A549 treated with DMSO at 1 μM for 4 hours (cell line): ENCODE measurements around the gene ANKRD23. TPM values are rescaled to one million over a fixed set of nuclear protein-coding genes. Genes with fewer than 3 reads are reported as not detected.

Experiments used
- total RNA-seq: library from RNA; stranded (reverse); fragments of 200-300 nt; extraction: Qiagen RNA extraction; gene quantifications from 5 replicates; pipeline ENCODE4 v1.2.3, GENCODE V29; 2022; ENCODE audit warnings: low read depth

ANKRD23 gene
- total RNA-seq: 1.3 to 2.5 TPM (median 1.8 TPM) in 5 replicates

DNA sequence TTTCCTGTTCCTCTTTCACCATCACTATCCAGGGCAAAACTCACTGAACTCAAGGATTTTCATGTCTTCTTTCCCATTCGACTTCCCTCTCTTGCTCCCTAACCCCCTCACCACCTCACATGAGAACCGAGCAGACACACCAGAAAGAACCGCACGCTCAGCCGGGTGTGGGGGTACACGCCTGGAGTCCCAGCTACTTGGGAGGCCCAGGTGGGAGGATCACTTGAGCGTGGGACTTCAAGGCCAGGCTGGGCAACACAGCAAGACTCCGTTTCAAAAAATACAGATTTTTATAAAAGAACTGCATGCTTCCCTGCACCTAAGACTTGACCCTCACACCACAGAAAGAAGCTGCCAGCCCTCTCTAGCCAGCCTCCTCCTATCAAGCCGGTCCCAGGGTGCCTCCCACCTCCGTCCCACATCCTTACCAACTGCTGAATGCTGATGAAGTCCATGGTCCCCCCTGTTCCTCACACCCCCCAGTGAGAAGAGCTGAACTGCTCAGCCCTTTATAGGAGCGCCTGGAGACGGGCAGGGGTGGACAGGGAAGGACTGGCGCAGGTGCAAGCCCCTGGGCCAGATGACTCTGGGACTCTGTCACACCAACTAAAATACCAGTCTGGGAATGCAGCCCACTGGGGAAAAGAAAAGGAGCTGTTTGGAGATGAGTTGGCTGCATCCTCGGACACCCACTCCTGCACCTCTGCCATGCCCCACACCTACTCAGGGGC lies at the start of gene ANKRD23:
Gene ANKRD23 (minus strand): TSS at position 484 of the 731 bp plus-strand sequence. CDS start 29 bp downstream, at position 455.

DNA sequence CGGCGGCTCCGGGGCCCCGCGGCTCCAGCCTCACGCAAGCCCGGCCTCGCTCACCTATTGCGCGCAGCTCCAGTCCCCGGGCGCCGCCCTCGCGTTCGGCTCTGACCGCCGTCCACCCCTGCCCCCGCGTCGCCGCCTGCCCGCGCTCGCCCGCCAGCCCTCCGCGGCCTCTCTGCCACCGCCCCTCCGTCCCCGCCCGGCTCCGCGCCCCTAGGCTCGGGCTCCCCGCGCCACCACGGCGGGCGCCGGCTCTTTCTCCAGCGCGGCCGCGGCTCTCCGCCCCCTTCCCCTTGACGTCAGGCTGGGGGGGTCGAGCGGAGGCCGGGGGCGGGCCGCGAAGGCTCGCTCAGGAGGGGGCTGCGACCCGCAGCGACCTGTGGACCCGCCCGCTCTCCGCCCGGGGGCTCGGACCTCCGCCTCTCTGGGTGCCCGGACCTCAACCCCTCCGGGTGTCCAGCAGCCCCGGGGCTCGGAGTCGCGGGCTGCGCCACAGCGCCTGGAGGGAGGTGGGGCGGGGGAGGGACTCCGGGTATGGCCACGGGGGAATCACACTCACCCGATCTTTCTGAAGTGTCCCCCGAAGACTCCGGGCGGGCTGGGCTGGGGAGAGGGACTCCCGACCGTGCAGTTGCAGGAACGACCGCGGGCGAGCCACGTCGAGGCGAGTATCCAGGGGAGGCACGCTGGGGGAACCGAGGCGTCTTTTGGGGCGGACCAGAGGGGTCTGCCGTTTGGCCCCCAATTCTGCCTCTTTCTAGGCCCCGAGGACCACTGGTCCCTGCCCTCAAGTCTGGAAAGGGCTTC lies 26.2 kb upstream of the ANKRD23 start, which contains the start of gene SEMA4C:
Gene SEMA4C (minus strand): TSS at position 259 of the 804 bp plus-strand sequence. CDS start 2,194 bp downstream, outside the sequence.

DNA sequence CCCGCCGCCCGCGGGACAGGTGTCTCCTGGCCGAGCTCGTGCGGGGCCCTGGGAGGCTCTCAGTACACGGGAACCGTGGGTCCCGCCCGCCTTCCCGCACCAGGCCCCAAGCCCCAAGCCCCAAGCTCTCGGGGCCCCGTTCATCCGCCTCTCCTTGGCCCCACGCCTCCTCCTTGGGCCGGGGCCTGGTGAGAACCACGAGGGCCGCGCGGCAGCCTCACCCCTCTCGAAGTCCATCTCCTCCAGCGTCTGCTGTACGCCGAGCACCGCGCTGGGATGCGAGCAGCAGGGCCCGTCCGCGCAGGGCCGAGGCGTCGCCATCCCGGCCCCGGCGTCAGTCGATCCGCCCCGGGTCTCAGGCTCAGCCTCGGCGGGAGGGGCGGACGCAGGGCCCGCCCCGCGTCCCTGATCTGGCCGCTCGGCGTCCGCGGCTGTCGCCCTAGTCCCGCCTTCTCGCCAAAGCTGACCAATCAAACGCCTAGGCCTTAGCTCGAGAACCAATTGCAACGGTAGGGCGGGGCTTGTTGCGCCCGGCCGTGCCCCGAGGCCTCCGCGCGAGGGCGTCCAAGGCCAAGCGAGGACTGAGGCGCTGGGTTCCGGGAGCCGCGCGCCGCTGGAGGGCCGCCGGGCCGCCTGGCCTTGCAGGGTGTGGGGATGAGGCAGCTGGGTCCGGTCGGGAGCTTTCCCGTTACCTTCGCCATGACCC lies 14.0 kb upstream of the ANKRD23 start, which contains the start of gene ANKRD39:
Gene ANKRD39 (minus strand): TSS at position 350 of the 706 bp plus-strand sequence. CDS start 29 bp downstream, at position 321.

DNA sequence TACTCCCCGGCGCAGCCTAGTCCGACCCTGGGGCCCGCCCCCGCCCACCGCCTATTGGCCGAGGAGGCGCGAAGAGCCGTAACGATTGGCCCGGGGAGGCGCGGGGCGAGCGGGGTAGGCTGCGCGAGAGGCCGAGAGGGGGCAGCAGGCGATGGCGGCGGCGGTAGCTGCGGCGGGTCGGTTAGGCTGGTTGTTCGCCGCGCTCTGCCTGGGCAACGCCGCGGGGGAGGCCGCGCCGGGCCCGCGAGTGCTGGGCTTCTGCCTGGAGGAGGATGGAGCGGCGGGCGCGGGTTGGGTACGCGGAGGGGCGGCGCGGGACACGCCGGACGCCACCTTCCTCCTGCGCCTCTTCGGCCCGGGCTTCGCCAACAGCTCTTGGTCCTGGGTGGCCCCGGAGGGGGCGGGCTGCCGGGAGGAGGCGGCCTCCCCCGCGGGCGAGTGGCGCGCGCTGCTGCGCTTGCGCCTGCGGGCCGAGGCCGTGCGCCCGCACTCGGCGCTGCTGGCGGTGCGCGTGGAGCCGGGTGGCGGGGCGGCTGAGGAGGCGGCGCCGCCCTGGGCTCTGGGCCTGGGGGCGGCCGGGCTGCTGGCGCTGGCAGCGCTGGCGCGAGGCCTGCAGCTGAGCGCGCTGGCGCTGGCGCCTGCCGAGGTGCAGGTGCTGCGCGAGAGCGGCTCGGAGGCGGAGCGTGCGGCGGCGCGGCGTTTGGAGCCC lies 27.5 kb downstream of the ANKRD23 start, which contains the start of gene CNNM3:
Gene CNNM3 (plus strand): TSS at position 142 of the 709 bp plus-strand sequence. CDS start 10 bp downstream, at position 152.

Other genes with a start within 250 kb of the ANKRD23 start
- gene KANSL3, start 205.7 kb downstream of the ANKRD23 start, total RNA-seq: 32.0 to 37.2 TPM (median 34.1 TPM) in 5 replicates
- 0.02 TPM in 1 of 5 replicates, not detected in the others for gene FER1L5, start 201.3 kb downstream of the ANKRD23 start, total RNA-seq
- gene LMAN2L, start 104.0 kb downstream of the ANKRD23 start, total RNA-seq: 19.8 to 26.3 TPM (median 25.3 TPM) in 5 replicates
- gene CNNM4, start 83.1 kb downstream of the ANKRD23 start, total RNA-seq: 15.3 to 21.0 TPM (median 18.7 TPM) in 5 replicates
- gene CNNM3, start 27.8 kb downstream of the ANKRD23 start, total RNA-seq: 11.8 to 16.4 TPM (median 16.0 TPM) in 5 replicates
- gene ANKRD39, start 14.0 kb upstream of the ANKRD23 start, total RNA-seq: 19.0 to 23.7 TPM (median 20.5 TPM) in 5 replicates
- gene SEMA4C, start 26.1 kb upstream of the ANKRD23 start, total RNA-seq: 18.2 to 25.6 TPM (median 21.5 TPM) in 5 replicates
- not detected in 5 replicates for gene FAM178B, start 142.6 kb upstream of the ANKRD23 start, total RNA-seq